Neural progenitor cell (in vitro differentiated cells): ENCODE data around the gene TMEM51. TPM values are rescaled to one million over a fixed set of nuclear protein-coding genes. Genes with fewer than 3 reads are reported as not detected.

Experiments
- DNase-seq: peaks from one replicate; pipeline ENCODE4 v3.0.0-alpha.2; 2016; ENCODE audit warnings: low spot score
- H2AFZ ChIP-seq: fragments of 200-600 bp; sonication (generic); replicated peaks from 2 replicates; pipeline ENCODE4 v1.6.1; 2016; ENCODE audit warnings: antibody characterized with exemption
- H3F3A ChIP-seq: fragments of 200-600 bp; sonication (generic); 2 replicates; pipeline ENCODE4 v1.6.1; 2016; ENCODE audit warnings: antibody characterized with exemption, low read depth
- H3K27ac ChIP-seq: fragments of 200-600 bp; sonication (generic); 2 replicates; pipeline ENCODE4 v1.5.1; 2016; ENCODE audit warnings: mild to moderate bottlenecking
- H3K27me3 ChIP-seq: fragments of 200-600 bp; sonication (generic); 2 replicates; pipeline ENCODE4 v1.6.1; 2016; ENCODE audit warnings: mild to moderate bottlenecking, moderate library complexity
- H3K36me3 ChIP-seq: fragments of 200-600 bp; sonication (generic); 2 replicates; pipeline ENCODE4 v1.5.1; 2016
- H3K4me1 ChIP-seq: fragments of 200-600 bp; sonication (generic); 2 replicates; pipeline ENCODE4 v1.6.1; 2016; ENCODE audit warnings: mixed run types
- H3K4me2 ChIP-seq: fragments of 200-600 bp; sonication (generic); 2 replicates; pipeline ENCODE4 v1.6.1; 2016
- H3K4me3 ChIP-seq: fragments of 200-600 bp; sonication (generic); 2 replicates; pipeline ENCODE4 v1.5.1; 2016
- H3K79me2 ChIP-seq: fragments of 200-600 bp; sonication (generic); 2 replicates; pipeline ENCODE4 v1.6.1; 2016; ENCODE audit warnings: low read depth
- H3K9ac ChIP-seq: fragments of 200-600 bp; sonication (generic); 2 replicates; pipeline ENCODE4 v1.6.1; 2016
- H3K9me3 ChIP-seq: fragments of 200-600 bp; sonication (generic); 2 replicates; pipeline ENCODE4 v1.5.1; 2016; ENCODE audit warnings: low read depth
- H4K20me1 ChIP-seq: fragments of 200-600 bp; sonication (generic); 2 replicates; pipeline ENCODE4 v1.6.1; 2016; ENCODE audit warnings: low read depth
- H3K27ac Mint-ChIP-seq: 3 replicates; pipeline ENCODE4 v1.8.0; 2021; ENCODE audit warnings: mixed read lengths
- H3K27me3 Mint-ChIP-seq: 2 replicates; pipeline ENCODE4 v1.8.0; 2022; ENCODE audit warnings: low read depth, mild to moderate bottlenecking, inconsistent platforms, moderate library complexity, mixed read lengths; ENCODE audit not compliant: insufficient read depth
- H3K36me3 Mint-ChIP-seq: 3 replicates; pipeline ENCODE4 v1.8.0; 2021; ENCODE audit warnings: mixed read lengths
- H3K4me1 Mint-ChIP-seq: 3 replicates; pipeline ENCODE4 v1.8.0; 2021; ENCODE audit warnings: mixed read lengths
- H3K4me3 Mint-ChIP-seq: 3 replicates; pipeline ENCODE4 v1.8.0; 2021; ENCODE audit warnings: mild to moderate bottlenecking, moderate library complexity, mixed read lengths
- H3K9me3 Mint-ChIP-seq: 3 replicates; pipeline ENCODE4 v1.8.0; 2020; ENCODE audit warnings: mixed read lengths
- CTCF ChIP-seq: fragments of 200-600 bp; sonication (generic); IDR thresholded peaks from 2 replicates; pipeline ENCODE4 v1.5.1; 2017; ENCODE audit warnings: antibody characterized with exemption, mild to moderate bottlenecking
- EZH2 ChIP-seq: fragments of 200-600 bp; sonication (generic); IDR thresholded peaks from 2 replicates; pipeline ENCODE4 v1.6.1; 2017; ENCODE audit warnings: antibody characterized with exemption, mild to moderate bottlenecking, moderate library complexity
- EZH2phosphoT487 ChIP-seq: fragments of 200-600 bp; sonication (generic); IDR thresholded peaks from 2 replicates; pipeline ENCODE4 v1.6.1; 2017; ENCODE audit warnings: antibody characterized with exemption
- total RNA-seq: library from RNA; depleted of rRNA; stranded (reverse); fragments of >200 nt; gene quantifications from 2 replicates; pipeline ENCODE4 v1.2.3, GENCODE V29; 2015; ENCODE audit warnings: low replicate concordance

Gene TMEM51
- total RNA-seq, 1 donor from 2014 or later, result 5.2 TPM

- peaks cover 56% of the 10 kb centered on the region for H3K4me1 Mint-ChIP-seq
- H3K9me3 Mint-ChIP-seq, result no peaks in the 10 kb centered on the region
Observed at GRCh38 chr1:15192916-15193550, 39.5 kb downstream of the TMEM51 start.

GRCh38 chr1:15195420-15196052 lies 42.0 kb downstream of the TMEM51 start:
- H3K4me3 ChIP-seq, result no peak overlapping the region
- no peaks in the 10 kb centered on the region for H4K20me1 ChIP-seq
- peaks cover 21% of the 10 kb centered on the region for H3F3A ChIP-seq
- no peak overlapping the region for H3K9ac ChIP-seq
- no peak overlapping the region for H3K4me2 ChIP-seq
- Mint-ChIP-seq H3K4me1 (peaks cover 48% of the 10 kb centered on the region), H3K9me3 (no peaks in the 10 kb centered on the region), H3K27me3 (peaks cover 6% of the 10 kb centered on the region), H3K36me3 (peaks cover 3% of the 10 kb centered on the region), H3K27ac (no peak overlapping the region), H3K4me3 (no peak overlapping the region)
- no peak overlapping the region for H2AFZ ChIP-seq
- TF ChIP-seq CTCF (no peak), EZH2phosphoT487 (no peak)
- H3K27ac ChIP-seq, result no peak overlapping the region
- H3K9me3 ChIP-seq, result no peaks in the 10 kb centered on the region
- H3K4me1 ChIP-seq, result peaks cover 10% of the 10 kb centered on the region
- no peaks in the 10 kb centered on the region for H3K27me3 ChIP-seq
- H3K36me3 ChIP-seq, result no peaks in the 10 kb centered on the region
- DNase-seq, result no peak
- no peaks in the 10 kb centered on the region for H3K79me2 ChIP-seq

More at GRCh38 chr1:15192916-15193550, 39.5 kb downstream of the TMEM51 start:
- no peaks in the 10 kb centered on the region for H3K27me3 ChIP-seq
- DNase-seq, result no peak
- no peaks in the 10 kb centered on the region for H3K9me3 ChIP-seq
- Mint-ChIP-seq H3K27ac (no peak overlapping the region), H3K36me3 (peaks cover 3% of the 10 kb centered on the region), H3K4me3 (no peak overlapping the region), H3K27me3 (peaks cover 5% of the 10 kb centered on the region)
- H3F3A ChIP-seq, result peaks cover 19% of the 10 kb centered on the region
- H3K4me1 ChIP-seq, result peaks cover 15% of the 10 kb centered on the region
- no peak for TF ChIP-seq EZH2phosphoT487
- no peak for TF ChIP-seq EZH2
- TF ChIP-seq CTCF, result no peak
- H3K4me2 ChIP-seq, result no peak overlapping the region
- no peaks in the 10 kb centered on the region for H3K79me2 ChIP-seq
- H4K20me1 ChIP-seq, result no peaks in the 10 kb centered on the region
- H3K36me3 ChIP-seq, result no peaks in the 10 kb centered on the region
- H2AFZ ChIP-seq, result no peak overlapping the region
- H3K9ac ChIP-seq, result no peak overlapping the region
- H3K4me3 ChIP-seq, result no peak overlapping the region
- no peak overlapping the region for H3K27ac ChIP-seq

GRCh38 chr1:15196069-15196468 lies 42.5 kb downstream of the TMEM51 start:
- H3K9me3 Mint-ChIP-seq, result no peaks in the 10 kb centered on the region
- Histone ChIP-seq H3F3A (peaks cover 21% of the 10 kb centered on the region), H3K4me2 (no peak overlapping the region), H4K20me1 (no peaks in the 10 kb centered on the region), H3K9me3 (no peaks in the 10 kb centered on the region), H3K4me1 (peaks cover 10% of the 10 kb centered on the region), H3K79me2 (no peaks in the 10 kb centered on the region), H3K36me3 (no peaks in the 10 kb centered on the region), H3K9ac (no peak overlapping the region), H3K4me3 (no peak overlapping the region), H3K27me3 (no peaks in the 10 kb centered on the region), H3K27ac (no peak overlapping the region), H2AFZ (no peak overlapping the region)
- peaks cover 6% of the 10 kb centered on the region for H3K27me3 Mint-ChIP-seq
- H3K4me3 Mint-ChIP-seq, result no peak overlapping the region
- H3K4me1 Mint-ChIP-seq, result peaks cover 53% of the 10 kb centered on the region
- no peak for TF ChIP-seq EZH2phosphoT487
- no peak for TF ChIP-seq EZH2
- TF ChIP-seq CTCF, result no peak
- peaks cover 3% of the 10 kb centered on the region for H3K36me3 Mint-ChIP-seq
- DNase-seq, result no peak
- no peak overlapping the region for H3K27ac Mint-ChIP-seq
